Stimulated activated CD8-positive, alpha-beta memory T cell treated with anti-CD3 and anti-CD28 coated beads, Interleukin-7, amount 100 ng/mL, for 24 hours (primary cell): ENCODE results near the gene CDK5RAP2.
"Not testable (repeated sequence)": the region's sequence is repeated elsewhere in the genome, so short reads cannot be mapped to it uniquely, and the experiment has no call there.

Source experiments
- DNase-seq: peaks from one replicate; pipeline ENCODE4 v3.0.0-alpha.2; 2020; ENCODE audit warnings: low read depth

CDK5RAP2 gene

GRCh38 chr9:120513825-120514396 lies 66.1 kb downstream of the CDK5RAP2 start:
- DNase-seq = no peak

DNA sequence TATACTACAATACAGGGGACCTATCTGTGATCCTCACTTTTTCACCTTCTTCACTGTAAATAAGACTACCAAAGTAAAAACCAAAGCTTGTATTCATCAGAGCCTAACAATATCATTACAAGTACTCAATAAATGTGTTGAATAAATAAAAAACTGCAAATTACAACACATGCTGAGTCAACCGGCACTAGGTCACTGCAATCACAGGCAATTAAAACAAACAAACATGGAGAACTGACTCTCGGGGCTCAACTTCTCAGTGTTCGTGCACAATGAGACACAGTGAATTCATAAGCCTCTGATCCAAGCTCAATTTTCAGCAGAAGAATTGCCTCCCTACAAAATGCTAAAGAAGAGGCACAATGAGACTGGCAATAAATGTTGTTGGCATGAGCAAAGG lies 69.2 kb downstream of the CDK5RAP2 start:
- no peak for DNase-seq

DNA sequence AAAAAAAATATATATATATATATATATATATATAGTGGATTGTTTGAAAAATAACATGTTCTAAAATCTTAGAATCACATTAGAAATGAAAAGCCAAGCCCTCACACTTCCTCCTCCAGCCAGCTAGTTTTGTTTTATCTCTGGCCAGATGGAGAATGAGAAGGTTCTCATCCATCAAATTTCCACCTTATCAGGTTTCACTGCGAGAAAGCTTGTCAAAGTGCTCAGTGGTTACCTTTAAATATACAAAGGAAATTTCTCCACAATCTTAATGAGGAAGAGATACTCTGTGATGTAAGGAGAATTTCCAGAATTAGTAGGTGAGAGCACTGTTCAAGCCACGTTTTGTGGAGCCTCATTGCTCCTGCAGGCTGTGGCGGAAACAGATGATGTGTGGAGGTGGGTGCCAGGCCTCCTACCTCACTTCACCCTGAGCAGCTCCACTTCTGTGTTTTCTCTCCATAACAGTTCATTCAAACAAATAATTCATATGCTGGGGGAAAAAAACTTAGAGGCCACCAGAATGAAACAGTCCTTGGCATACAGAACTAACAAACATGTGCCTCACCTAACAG lies 71.9 kb downstream of the CDK5RAP2 start:
- DNase-seq = no peak

DNA sequence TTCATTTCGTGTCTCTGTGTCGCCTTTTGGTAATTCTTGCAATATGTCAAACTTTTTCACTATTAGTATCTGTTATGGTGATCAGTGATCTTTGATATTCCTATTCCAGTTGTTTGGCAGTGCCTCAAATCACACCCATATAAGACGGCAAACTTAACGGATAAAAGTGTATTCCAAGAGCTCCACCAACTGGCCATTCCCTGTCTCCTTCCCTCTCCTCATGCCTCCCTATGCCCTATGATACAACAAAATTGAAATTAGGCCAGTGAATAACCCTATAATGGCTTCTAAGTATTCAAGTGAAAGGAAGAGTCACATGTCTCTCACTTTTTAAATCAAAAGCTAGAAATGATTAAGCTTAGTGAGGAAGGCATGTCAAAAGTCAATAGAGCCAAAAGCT lies 74.8 kb downstream of the CDK5RAP2 start:
- no peak for DNase-seq

DNA sequence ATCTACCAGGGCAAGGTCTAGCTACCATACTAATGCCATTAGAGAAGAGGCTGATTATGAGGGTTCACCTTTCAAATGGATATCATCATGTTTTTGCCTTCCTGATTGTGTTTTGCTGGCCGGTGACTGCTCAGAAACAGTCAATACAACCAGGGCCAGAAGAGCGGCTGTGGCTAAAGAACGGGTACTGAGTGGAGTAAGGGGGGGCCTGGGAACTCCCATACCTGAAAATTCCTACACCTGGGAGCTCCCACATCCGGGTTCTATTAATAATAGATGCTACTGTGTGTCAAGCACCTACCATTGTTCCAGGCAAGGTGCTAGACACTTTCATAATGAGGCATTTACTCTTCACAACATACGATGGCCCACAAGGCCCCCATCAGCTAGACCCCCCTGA lies 79.2 kb downstream of the CDK5RAP2 start:
- DNase-seq = no peak

DNA sequence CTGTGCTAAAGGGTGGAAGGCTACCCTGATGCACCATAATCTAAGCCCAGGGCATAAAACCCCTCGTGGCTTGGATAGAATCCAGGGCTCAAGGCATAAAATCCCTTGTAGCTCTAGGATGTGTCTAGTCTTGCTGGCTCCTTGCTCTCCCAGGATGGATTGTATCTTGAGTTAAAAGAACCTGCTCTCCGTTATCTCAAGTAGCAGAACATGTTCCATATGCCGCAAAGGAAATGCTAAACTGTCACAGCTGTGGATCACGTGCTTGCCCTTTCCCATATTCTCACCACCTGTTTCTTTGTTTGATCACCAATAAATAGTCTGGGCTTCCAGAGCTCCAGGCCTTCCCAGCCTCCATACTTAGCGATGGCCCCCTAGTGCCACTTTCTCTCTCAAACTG lies 82.1 kb downstream of the CDK5RAP2 start:
- not testable (repeated sequence) for DNase-seq

GRCh38 chr9:120496438-120496837 lies 83.5 kb downstream of the CDK5RAP2 start:
- DNase-seq = not testable (repeated sequence)

- no peak for DNase-seq
Measured at GRCh38 chr9:120490888-120491595, 88.9 kb downstream of the CDK5RAP2 start.

DNA sequence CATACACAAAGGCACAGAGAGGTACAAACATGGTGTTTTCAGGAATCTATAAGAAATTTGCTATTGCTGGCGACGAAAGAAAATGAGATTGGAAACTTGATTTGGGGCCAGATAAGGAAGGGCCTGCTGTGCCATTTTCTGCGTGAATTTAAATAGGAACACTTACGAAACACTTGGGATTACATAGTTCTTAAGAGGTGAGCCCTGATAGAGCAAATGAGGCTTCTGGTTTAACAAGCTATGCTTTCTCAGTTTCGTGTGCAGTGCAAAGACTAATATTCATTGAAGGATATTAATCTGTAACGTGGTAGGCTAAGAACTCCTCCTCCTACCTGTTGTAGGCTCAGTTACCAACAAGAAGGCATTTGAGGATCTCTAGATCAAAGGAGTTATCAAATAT lies 93.1 kb downstream of the CDK5RAP2 start:
- DNase-seq = no peak

DNA sequence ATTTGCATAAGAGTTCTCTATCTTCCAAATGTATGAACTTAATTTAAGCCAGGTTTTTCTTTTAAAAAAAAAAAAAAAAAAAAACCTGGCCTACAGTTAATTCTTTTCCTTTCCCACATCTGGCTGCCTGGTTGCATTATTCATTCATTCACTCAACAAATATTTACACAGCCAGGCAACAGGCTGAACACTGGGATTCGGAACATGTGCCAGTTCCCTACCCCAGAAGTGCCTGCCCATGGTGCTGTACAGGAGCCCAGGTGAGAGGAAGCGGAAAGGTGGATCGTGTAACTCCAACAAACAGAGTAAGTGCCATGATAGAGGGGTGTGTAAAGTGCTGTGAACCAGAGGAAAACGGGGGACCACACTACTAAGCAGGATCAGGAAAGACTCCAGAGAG lies 93.6 kb downstream of the CDK5RAP2 start:
- no peak for DNase-seq

DNA sequence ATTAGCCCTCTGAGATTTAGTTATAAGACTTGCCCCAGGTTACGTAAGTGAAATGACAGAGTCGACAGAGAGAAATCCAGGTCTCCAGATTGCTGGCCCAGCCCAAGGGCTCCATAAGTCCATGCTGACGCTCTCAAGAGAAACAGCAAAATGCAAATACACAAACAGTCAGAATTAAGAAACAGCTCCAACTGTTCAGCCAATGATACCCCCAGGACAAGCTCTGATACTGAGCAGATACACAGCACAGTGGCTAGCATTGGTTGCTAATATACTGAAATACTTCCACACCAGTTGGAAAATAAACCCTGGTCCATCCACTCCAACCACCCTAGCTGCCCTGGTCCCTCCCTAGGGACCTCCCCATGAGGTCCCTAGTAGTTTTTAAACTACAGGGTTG lies 94.2 kb downstream of the CDK5RAP2 start:
- no peak for DNase-seq

GRCh38 chr9:120484162-120484561 lies 95.8 kb downstream of the CDK5RAP2 start:
- DNase-seq = no peak

DNA sequence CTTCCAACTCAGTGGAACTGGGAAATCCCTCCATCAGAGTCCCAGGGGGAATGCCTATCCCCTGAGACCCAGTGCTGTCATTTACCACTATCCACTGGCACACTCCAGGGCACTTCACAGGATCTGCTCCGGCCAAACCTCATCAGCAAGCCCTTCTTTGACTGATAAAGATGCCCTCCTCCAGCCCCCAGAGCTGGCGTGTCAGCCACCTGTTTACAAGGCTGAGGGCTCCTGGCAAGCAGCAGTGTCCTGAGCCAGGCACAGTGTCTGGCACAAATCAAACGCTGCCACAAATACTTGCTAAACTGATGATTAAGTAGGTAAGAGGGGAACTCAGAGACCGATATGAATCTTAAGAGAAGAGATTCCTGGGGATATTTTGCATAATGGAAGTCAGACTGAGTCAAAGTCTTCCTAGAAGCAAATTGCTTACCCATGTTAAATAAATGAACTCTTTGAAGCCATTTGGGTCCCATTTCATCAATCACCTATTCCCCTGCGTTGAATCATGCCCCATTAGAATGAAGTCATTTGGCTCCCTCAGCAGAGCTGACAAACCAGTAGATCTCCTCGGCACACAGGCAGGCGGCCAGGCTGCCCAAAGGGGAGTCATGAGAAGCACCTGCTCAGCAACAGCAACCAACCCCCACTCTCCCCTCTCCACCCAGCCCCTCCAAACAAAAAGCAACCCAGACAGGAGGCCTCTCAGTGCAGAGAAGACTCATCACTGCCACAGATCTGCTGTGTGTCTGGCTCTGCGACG lies 97.4 kb downstream of the CDK5RAP2 start:
- DNase-seq = no peak

- no peak for DNase-seq
Measured at GRCh38 chr9:120481846-120482245, 98.1 kb downstream of the CDK5RAP2 start.

GRCh38 chr9:120481248-120481647 lies 98.7 kb downstream of the CDK5RAP2 start:
- no peak for DNase-seq

DNA sequence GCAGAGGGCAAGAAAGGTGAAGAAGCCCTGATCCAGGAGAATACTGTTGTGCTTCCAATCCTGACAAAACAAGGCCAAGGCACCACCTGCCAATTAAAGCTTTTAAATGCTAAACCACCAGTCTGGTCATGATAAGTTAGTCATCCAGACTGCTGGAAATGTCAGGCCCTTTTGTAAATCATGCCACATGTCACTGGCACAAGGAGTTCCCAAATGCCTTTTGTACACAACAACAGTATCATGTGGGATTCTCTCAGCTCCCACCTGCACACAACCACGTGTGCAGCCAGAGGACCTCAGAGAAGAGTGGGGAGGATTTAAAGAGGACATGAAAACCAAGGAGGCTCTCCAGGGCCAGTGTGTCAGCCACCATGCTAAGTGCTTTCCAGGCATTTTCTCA lies 99.3 kb downstream of the CDK5RAP2 start:
- no peak for DNase-seq

DNA sequence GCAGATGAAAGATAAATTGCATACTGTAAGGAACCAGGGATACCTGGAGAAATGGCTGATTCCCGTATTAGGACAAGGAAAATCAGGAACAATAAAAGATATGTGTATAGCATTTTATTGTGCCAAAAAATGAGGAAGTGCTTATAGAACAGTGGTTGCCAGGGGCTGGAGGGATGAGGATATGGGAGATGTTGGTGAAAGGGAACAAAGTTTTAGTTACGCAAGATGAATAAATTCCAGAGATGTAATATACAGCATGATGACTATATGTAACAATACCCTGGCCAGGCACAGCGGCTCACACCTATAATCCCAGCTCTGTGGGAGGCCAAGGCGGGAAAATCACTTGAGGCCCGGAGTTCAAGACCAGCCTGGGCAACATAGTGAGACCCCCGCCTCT lies 101.8 kb downstream of the CDK5RAP2 start:
- no peak for DNase-seq

- DNase-seq = no peak
Measured at GRCh38 chr9:120477534-120478001, 102.4 kb downstream of the CDK5RAP2 start.

DNA sequence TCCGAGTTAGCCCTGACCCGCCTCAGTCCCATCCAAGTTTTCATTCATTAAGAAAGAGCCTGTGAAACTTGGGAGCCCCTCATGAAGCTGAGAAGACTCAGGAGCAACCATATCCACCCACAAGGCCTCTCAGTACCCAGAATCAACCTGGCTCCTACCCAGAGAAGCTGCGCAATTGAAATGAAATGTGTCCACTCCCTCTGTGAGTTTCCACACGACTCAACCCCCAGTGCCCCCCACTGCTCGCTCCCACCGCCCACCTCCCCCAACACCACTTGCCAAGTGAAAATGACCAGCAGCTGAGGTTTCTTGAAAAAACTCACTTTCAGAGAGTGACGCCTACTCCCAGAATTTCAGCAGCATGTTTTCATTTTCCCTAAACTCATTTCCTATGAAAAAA lies 104.6 kb downstream of the CDK5RAP2 start:
- no peak for DNase-seq

DNA sequence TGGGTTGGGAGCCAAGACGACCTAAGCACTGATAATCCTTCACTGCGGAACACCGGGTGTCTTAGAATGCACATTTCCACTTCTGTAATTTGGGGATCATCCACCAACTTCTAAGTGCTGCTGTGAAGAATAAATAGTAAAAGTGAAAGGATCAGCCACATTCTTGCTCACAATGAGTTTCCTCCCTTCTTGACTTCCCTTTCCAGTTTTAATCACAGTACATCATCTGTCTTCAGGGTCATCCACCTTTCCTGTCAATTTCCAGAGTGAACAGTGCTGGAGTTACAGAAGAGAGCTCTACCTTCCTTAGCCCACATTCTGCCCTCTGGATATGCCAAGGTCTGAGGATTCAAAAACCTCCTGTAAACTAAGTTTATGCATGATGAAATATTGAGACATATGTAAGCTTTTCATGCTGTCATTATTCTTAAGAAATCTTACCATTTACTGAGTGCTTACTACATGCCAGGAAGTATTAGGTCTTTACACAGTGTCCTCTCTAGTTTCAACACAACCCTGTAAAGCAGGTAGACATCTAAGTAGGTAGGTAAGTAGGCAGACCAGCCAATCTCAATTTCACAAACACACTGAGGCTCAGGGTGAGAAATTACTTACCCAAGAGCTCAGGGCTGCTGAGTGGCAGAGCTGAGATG lies 105.2 kb downstream of the CDK5RAP2 start:
- DNase-seq = no peak

GRCh38 chr9:120473608-120474007 lies 106.4 kb downstream of the CDK5RAP2 start:
- DNase-seq = no peak

- DNase-seq = no peak
Measured at GRCh38 chr9:120465685-120466407, 114.1 kb downstream of the CDK5RAP2 start.
